Measurements from ENCODE around the gene VEPH1. TPM values are rescaled to one million over a fixed set of nuclear protein-coding genes. Genes with fewer than 3 reads are reported as not detected.

The VEPH1 gene
- total RNA-seq, 1 donor from 2014 or later, result 10.3 TPM

- H3K4me3 Mint-ChIP-seq (ENCODE audit: unreplicated experiment), result no peak overlapping the region
- DNase-seq (ENCODE audit: low spot score), result no peak
- TF ChIP-seq CTCF (IDR thresholded peaks at IDR 0.05; ENCODE audit: unreplicated experiment), result no peak
- no peaks in the 10 kb centered on the region for H3K36me3 Mint-ChIP-seq (ENCODE audit: low read depth, unreplicated experiment)
- H3K4me1 Mint-ChIP-seq (ENCODE audit: unreplicated experiment), result no peaks in the 10 kb centered on the region
- no peaks in the 10 kb centered on the region for H3K9me3 Mint-ChIP-seq (ENCODE audit: unreplicated experiment)
- no peaks in the 10 kb centered on the region for H3K27me3 Mint-ChIP-seq (ENCODE audit: unreplicated experiment)
- H3K27ac Mint-ChIP-seq (ENCODE audit: unreplicated experiment), result no peak overlapping the region
Observed at GRCh38 chr3:157306502-157306901, 196.7 kb downstream of the VEPH1 start.

GRCh38 chr3:157305392-157305791 is 197.8 kb downstream of the VEPH1 start:
- TF ChIP-seq CTCF (IDR thresholded peaks at IDR 0.05; ENCODE audit: unreplicated experiment), result no peak
- H3K4me3 Mint-ChIP-seq (ENCODE audit: unreplicated experiment), result no peak overlapping the region
- H3K36me3 Mint-ChIP-seq (ENCODE audit: low read depth, unreplicated experiment), result no peaks in the 10 kb centered on the region
- no peaks in the 10 kb centered on the region for H3K9me3 Mint-ChIP-seq (ENCODE audit: unreplicated experiment)
- no peaks in the 10 kb centered on the region for H3K27me3 Mint-ChIP-seq (ENCODE audit: unreplicated experiment)
- no peak for DNase-seq (ENCODE audit: low spot score)
- no peak overlapping the region for H3K27ac Mint-ChIP-seq (ENCODE audit: unreplicated experiment)
- no peaks in the 10 kb centered on the region for H3K4me1 Mint-ChIP-seq (ENCODE audit: unreplicated experiment)

- no peaks in the 10 kb centered on the region for H3K27me3 Mint-ChIP-seq (ENCODE audit: unreplicated experiment)
- no peak overlapping the region for H3K27ac Mint-ChIP-seq (ENCODE audit: unreplicated experiment)
- no peak for DNase-seq (ENCODE audit: low spot score)
- H3K9me3 Mint-ChIP-seq (ENCODE audit: unreplicated experiment), result no peaks in the 10 kb centered on the region
- H3K4me1 Mint-ChIP-seq (ENCODE audit: unreplicated experiment), result no peaks in the 10 kb centered on the region
- no peak for TF ChIP-seq CTCF (IDR thresholded peaks at IDR 0.05; ENCODE audit: unreplicated experiment)
- H3K36me3 Mint-ChIP-seq (ENCODE audit: low read depth, unreplicated experiment), result no peaks in the 10 kb centered on the region
- H3K4me3 Mint-ChIP-seq (ENCODE audit: unreplicated experiment), result no peak overlapping the region
Observed at GRCh38 chr3:157301755-157302154, 201.5 kb downstream of the VEPH1 start.

- no peaks in the 10 kb centered on the region for H3K4me1 Mint-ChIP-seq (ENCODE audit: unreplicated experiment)
- no peak overlapping the region for H3K27ac Mint-ChIP-seq (ENCODE audit: unreplicated experiment)
- no peak for DNase-seq (ENCODE audit: low spot score)
- H3K9me3 Mint-ChIP-seq (ENCODE audit: unreplicated experiment), result no peaks in the 10 kb centered on the region
- no peaks in the 10 kb centered on the region for H3K36me3 Mint-ChIP-seq (ENCODE audit: low read depth, unreplicated experiment)
- no peak overlapping the region for H3K4me3 Mint-ChIP-seq (ENCODE audit: unreplicated experiment)
- no peak for TF ChIP-seq CTCF (IDR thresholded peaks at IDR 0.05; ENCODE audit: unreplicated experiment)
- H3K27me3 Mint-ChIP-seq (ENCODE audit: unreplicated experiment), result no peaks in the 10 kb centered on the region
Observed at GRCh38 chr3:157300981-157301663, 202.1 kb downstream of the VEPH1 start.

GRCh38 chr3:157300094-157300493 is 203.1 kb downstream of the VEPH1 start:
- Mint-ChIP-seq H3K4me1 (ENCODE audit: unreplicated experiment) (no peaks in the 10 kb centered on the region), H3K9me3 (ENCODE audit: unreplicated experiment) (no peaks in the 10 kb centered on the region), H3K27me3 (ENCODE audit: unreplicated experiment) (no peaks in the 10 kb centered on the region), H3K27ac (ENCODE audit: unreplicated experiment) (no peak overlapping the region), H3K4me3 (ENCODE audit: unreplicated experiment) (no peak overlapping the region), H3K36me3 (ENCODE audit: low read depth, unreplicated experiment) (no peaks in the 10 kb centered on the region)
- TF ChIP-seq CTCF (IDR thresholded peaks at IDR 0.05; ENCODE audit: unreplicated experiment), result no peak
- no peak for DNase-seq (ENCODE audit: low spot score)

Measured in endothelial cell (in vitro differentiated cells).